HEK293 (cell line): ENCODE data around the gene TPSAB1.

Source experiments
- CTCF ChIP-seq: fragments of 450-650 bp; formaldehyde crosslinking; IDR thresholded peaks from 2 replicates; pipeline ENCODE4 v1.5.1; 2016; ENCODE audit warnings: missing biosample characterization, missing genetic modification characterization
- ZNF138 ChIP-seq: fragments of 450-650 bp; formaldehyde crosslinking; IDR thresholded peaks from 2 replicates; pipeline ENCODE4 v1.5.1; 2016; ENCODE audit warnings: missing biosample characterization, missing genetic modification characterization, borderline replicate concordance

- no peak for TF ChIP-seq CTCF (tag by site-specific recombination)
- TF ChIP-seq ZNF138 (tag by site-specific recombination): no peak
Measured at GRCh38 chr16:1204933-1205332, 35.6 kb upstream of the TPSAB1 start.
